Tibial nerve (tissue), 3 donors: ENCODE results near the gene PISD.

Experiments
- POLR2A ChIP-seq, 2 donors: fragments of 450-650 bp; IDR thresholded peaks; one replicate each; pipeline ENCODE4 v1.6.1; 2017; ENCODE audit warnings: antibody characterized with exemption in 2 of 2, mild to moderate bottlenecking in 2 of 2, moderate library complexity in 2 of 2
- TF ChIP-seq, protein P1 (sequence below), 5 experiments: fragments of 200-600 bp in 3 of 5; fragments of 450-650 bp in 2 of 5; sonication (generic) in 3 of 5; IDR thresholded peaks; one replicate each; pipeline ENCODE4 v1.5.1; 2016 to 2019; ENCODE audit warnings: antibody characterized with exemption in 5 of 5, mild to moderate bottlenecking in 3 of 5, moderate library complexity in 2 of 5

DNA sequence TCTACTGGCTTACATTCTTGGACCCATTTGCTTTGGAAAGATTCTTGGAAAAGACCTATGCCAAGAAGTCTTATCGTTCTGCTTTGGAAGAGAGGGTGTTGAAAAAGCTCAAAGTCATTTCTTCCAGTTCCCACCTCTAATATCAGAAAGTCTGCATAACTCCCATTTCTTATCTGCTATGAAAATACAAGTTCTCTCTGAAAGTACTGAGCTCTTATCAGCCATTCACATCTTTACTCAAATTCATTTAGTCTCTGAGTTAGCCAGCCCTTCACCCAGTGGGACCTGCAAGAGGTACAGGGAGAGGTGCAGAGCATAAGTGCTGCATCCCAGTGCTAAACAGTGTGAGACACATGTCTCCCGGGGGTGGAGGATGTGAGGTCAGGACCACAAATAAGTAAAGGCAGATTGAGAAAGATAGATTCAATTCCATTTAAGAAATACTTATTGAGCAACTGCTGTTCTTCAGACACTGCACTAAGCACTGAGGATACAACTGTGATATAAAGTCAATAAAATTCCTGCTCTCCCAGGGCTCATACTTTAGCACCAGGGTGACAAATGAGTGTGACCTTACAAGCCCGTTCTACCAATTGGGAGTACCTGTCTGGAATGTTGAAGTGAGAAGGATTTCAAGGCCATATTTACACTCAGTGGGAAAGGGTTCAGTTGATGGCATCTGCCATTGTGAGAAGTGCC, 76.7 kb downstream of the PISD start:
- no peak for TF ChIP-seq POLR2A (IDR thresholded peaks at IDR 0.05)
- TF ChIP-seq, protein P1, sequence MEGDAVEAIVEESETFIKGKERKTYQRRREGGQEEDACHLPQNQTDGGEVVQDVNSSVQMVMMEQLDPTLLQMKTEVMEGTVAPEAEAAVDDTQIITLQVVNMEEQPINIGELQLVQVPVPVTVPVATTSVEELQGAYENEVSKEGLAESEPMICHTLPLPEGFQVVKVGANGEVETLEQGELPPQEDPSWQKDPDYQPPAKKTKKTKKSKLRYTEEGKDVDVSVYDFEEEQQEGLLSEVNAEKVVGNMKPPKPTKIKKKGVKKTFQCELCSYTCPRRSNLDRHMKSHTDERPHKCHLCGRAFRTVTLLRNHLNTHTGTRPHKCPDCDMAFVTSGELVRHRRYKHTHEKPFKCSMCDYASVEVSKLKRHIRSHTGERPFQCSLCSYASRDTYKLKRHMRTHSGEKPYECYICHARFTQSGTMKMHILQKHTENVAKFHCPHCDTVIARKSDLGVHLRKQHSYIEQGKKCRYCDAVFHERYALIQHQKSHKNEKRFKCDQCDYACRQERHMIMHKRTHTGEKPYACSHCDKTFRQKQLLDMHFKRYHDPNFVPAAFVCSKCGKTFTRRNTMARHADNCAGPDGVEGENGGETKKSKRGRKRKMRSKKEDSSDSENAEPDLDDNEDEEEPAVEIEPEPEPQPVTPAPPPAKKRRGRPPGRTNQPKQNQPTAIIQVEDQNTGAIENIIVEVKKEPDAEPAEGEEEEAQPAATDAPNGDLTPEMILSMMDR (IDR thresholded peaks at IDR 0.05): no peak
